Endodermal cell (in vitro differentiated cells): ENCODE measurements around the gene LYPD6. TPM values are rescaled to one million over a fixed set of nuclear protein-coding genes. Genes with fewer than 3 reads are reported as not detected.

Experiments
- DNase-seq: peaks from one replicate; pipeline ENCODE4 v3.0.0-alpha.2; 2017
- H3K27ac ChIP-seq: 2 replicates; pipeline ENCODE4 v1.5.1; 2013; ENCODE audit warnings: mild to moderate bottlenecking, low read depth, low read length, moderate library complexity
- H3K27me3 ChIP-seq: 2 replicates; pipeline ENCODE4 v1.6.1; 2013; ENCODE audit warnings: mild to moderate bottlenecking, low read length, moderate library complexity; ENCODE audit not compliant: insufficient read depth, control insufficient read depth, poor library complexity, severe bottlenecking
- H3K36me3 ChIP-seq: 2 replicates; pipeline ENCODE4 v1.7.0; 2013; ENCODE audit warnings: mild to moderate bottlenecking, low read length, moderate library complexity; ENCODE audit not compliant: control insufficient read depth, insufficient read depth
- H3K4me1 ChIP-seq: one replicate; pipeline ENCODE4 v1.7.0; 2013; ENCODE audit warnings: low read length; ENCODE audit not compliant: control insufficient read depth, insufficient read depth
- H3K4me3 ChIP-seq: 2 replicates; pipeline ENCODE4 v1.5.1; 2013; ENCODE audit warnings: mild to moderate bottlenecking, low read length, moderate library complexity
- H3K9ac ChIP-seq: 2 replicates; pipeline ENCODE4 v1.6.1; 2013; ENCODE audit warnings: mild to moderate bottlenecking, low read length, moderate library complexity; ENCODE audit not compliant: poor library complexity, severe bottlenecking; ENCODE audit errors: extremely low read depth
- H3K9me3 ChIP-seq: 2 replicates; pipeline ENCODE4 v1.6.1; 2013; ENCODE audit warnings: mild to moderate bottlenecking, low read length, moderate library complexity; ENCODE audit not compliant: control insufficient read depth
- H3K27ac Mint-ChIP-seq: 2 replicates; pipeline ENCODE4 v1.8.0; 2020; ENCODE audit warnings: mixed read lengths
- H3K27me3 Mint-ChIP-seq: 2 replicates; pipeline ENCODE4 v1.8.0; 2021; ENCODE audit warnings: mild to moderate bottlenecking, mixed read lengths; ENCODE audit not compliant: insufficient read depth
- H3K36me3 Mint-ChIP-seq: 2 replicates; pipeline ENCODE4 v1.8.0; 2020; ENCODE audit warnings: low read depth, mixed read lengths
- H3K4me1 Mint-ChIP-seq: 2 replicates; pipeline ENCODE4 v1.8.0; 2020; ENCODE audit warnings: mixed read lengths
- H3K4me3 Mint-ChIP-seq: 2 replicates; pipeline ENCODE4 v1.8.0; 2020; ENCODE audit warnings: mild to moderate bottlenecking, moderate library complexity, mixed read lengths
- H3K9me3 Mint-ChIP-seq: 2 replicates; pipeline ENCODE4 v1.8.0; 2020; ENCODE audit warnings: mild to moderate bottlenecking, mixed read lengths
- WGBS, 2 experiments: methylation state at CpG; one replicate each; pipeline versions ENCODE4 v1.1.5 to v1.1.7; 2013; ENCODE audit warnings: missing lambda C conversion rate in 2 of 2, mixed read lengths in 1 of 2; ENCODE audit not compliant: insufficient coverage in 1 of 2, insufficient read length in 1 of 2; 5-methylcytosine and 5-hydroxymethylcytosine counted together
- total RNA-seq, 2 donors: library from RNA; stranded (reverse); fragmentation: NEBNext Ultra II Directional in 1 of 2; extraction: Animal tissue kit (Norgen Biotek cat#: 25700) in 1 of 2; gene quantifications; 2 replicates in 1 of 2; 3 replicates in 1 of 2; pipeline ENCODE4 v1.2.1, GENCODE V29; 2021
- TF ChIP-seq, protein P1 (sequence below): fragments of 200-600 bp; sonication (generic); conservative IDR thresholded peaks from 2 replicates; pipeline ENCODE4 v1.5.0; 2021; ENCODE audit warnings: antibody characterized with exemption, mild to moderate bottlenecking

The LYPD6 gene
- total RNA-seq, 2 donors from 2014 or later: 6.7 to 8.5 TPM

DNA sequence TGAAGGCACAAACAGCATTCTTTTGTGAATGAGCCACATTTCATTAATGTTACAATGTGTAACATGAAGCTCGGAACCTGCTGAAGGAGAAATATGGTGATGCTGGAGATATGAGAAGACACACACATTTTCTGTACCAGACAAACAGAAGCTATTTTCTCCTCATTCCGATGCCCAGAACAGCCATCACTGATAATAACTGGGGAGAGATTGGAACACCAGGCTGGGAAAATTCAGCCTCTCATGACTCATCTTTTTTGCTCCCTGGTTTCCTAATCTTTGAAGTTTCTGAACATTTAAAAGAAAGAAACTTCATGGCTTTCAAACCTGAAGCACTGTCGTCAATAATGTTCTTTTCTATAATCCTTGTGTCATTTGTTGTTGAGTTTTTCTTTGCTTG is 110.9 kb downstream of the LYPD6 start:
- TF ChIP-seq, protein P1, sequence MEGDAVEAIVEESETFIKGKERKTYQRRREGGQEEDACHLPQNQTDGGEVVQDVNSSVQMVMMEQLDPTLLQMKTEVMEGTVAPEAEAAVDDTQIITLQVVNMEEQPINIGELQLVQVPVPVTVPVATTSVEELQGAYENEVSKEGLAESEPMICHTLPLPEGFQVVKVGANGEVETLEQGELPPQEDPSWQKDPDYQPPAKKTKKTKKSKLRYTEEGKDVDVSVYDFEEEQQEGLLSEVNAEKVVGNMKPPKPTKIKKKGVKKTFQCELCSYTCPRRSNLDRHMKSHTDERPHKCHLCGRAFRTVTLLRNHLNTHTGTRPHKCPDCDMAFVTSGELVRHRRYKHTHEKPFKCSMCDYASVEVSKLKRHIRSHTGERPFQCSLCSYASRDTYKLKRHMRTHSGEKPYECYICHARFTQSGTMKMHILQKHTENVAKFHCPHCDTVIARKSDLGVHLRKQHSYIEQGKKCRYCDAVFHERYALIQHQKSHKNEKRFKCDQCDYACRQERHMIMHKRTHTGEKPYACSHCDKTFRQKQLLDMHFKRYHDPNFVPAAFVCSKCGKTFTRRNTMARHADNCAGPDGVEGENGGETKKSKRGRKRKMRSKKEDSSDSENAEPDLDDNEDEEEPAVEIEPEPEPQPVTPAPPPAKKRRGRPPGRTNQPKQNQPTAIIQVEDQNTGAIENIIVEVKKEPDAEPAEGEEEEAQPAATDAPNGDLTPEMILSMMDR: no peak
- no peak overlapping the region for H3K27ac ChIP-seq
- H3K4me1 Mint-ChIP-seq: peaks cover 7% of the 10 kb centered on the region

DNA sequence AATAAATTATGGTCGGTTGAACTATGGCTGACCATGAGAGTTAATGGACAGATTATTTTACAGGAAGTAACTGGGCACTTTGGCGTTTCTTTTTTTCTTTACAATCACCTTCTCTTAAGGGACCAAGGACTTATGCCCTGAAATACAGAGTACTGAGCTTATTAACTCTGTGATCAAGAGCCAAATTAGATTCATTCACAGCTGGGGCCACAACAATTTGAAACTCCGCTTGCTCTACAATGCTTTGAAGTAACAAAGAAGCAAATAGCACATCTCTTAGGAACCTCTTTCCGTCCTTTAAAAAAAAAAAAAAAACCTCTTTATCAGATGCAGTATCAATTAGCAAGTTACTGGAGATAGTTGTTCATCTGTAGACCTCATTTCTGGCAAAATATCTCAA is 112.0 kb downstream of the LYPD6 start:
- Mint-ChIP-seq H3K4me1 (peaks cover 7% of the 10 kb centered on the region), H3K4me3 (no peak overlapping the region), H3K27me3 (no peaks in the 10 kb centered on the region), H3K27ac (no peak overlapping the region), H3K9me3 (no peaks in the 10 kb centered on the region), H3K36me3 (no peaks in the 10 kb centered on the region)
- Histone ChIP-seq H3K27me3 (no peaks in the 10 kb centered on the region), H3K9me3 (no peaks in the 10 kb centered on the region), H3K9ac (no peak overlapping the region), H3K4me1 (no peaks in the 10 kb centered on the region), H3K36me3 (no peaks in the 10 kb centered on the region), H3K27ac (no peak overlapping the region), H3K4me3 (no peak overlapping the region)
- DNase-seq: no peak
- TF ChIP-seq, protein P1: no peak
- 85 to 100% methylated on average over 2 to 4 of the region's 4 CpGs for WGBS, 2 experiments

More for the DNA sequence above, 110.9 kb downstream of the LYPD6 start:
- Histone ChIP-seq H3K9ac (no peak overlapping the region), H3K4me1 (no peaks in the 10 kb centered on the region), H3K4me3 (no peak overlapping the region), H3K36me3 (no peaks in the 10 kb centered on the region), H3K27me3 (no peaks in the 10 kb centered on the region), H3K9me3 (no peaks in the 10 kb centered on the region)
- H3K27me3 Mint-ChIP-seq: no peaks in the 10 kb centered on the region
- no peak for DNase-seq
- H3K27ac Mint-ChIP-seq: no peak overlapping the region
- no peaks in the 10 kb centered on the region for H3K36me3 Mint-ChIP-seq
- no peaks in the 10 kb centered on the region for H3K9me3 Mint-ChIP-seq
- 87 to 100% methylated on average over 1 to 3 of the region's 3 CpGs for WGBS, 2 experiments
- H3K4me3 Mint-ChIP-seq: no peak overlapping the region

DNA sequence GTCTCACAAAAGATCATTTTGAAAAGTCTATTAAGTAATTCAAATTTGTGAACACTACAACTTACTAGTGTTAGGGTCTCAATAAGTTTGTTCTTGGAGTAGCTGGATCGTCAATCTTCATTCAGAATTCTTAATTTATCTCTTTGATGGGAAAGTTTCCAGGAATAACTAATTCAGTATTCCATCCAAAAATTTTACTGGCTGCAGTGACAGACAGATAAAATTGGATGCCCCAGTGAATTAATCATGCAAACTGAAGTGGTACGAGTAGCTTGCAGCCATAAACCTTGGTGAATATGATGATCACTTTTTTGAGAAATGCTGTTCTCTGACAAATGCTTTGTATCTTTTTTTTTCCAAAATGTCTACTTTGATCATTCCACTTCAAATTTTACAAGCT is 112.8 kb downstream of the LYPD6 start:
- no peaks in the 10 kb centered on the region for H3K36me3 Mint-ChIP-seq
- Histone ChIP-seq H3K4me1 (no peaks in the 10 kb centered on the region), H3K36me3 (no peaks in the 10 kb centered on the region), H3K27me3 (no peaks in the 10 kb centered on the region), H3K9ac (no peak overlapping the region), H3K4me3 (no peak overlapping the region), H3K27ac (no peak overlapping the region), H3K9me3 (no peaks in the 10 kb centered on the region)
- no peak for DNase-seq
- H3K9me3 Mint-ChIP-seq: no peaks in the 10 kb centered on the region
- H3K27me3 Mint-ChIP-seq: no peaks in the 10 kb centered on the region
- TF ChIP-seq, protein P1: no peak
- H3K4me3 Mint-ChIP-seq: no peak overlapping the region
- no peak overlapping the region for H3K27ac Mint-ChIP-seq
- peaks cover 7% of the 10 kb centered on the region for H3K4me1 Mint-ChIP-seq
- 88% methylated on average over 2 of the region's 2 CpGs; no CpG with 5 or more reads in 1 of the 2 experiments for WGBS, 2 experiments
